Memory B cell (primary cell): ENCODE data around the gene TAGLN.

Experiments used
- ATAC-seq: fragments of 150-1000 bp; cut with Tn5 transposase; 2 replicates; pipeline ENCODE4 v1.10.0; 2021; ENCODE audit warnings: low read depth, mild to moderate bottlenecking, moderate library complexity
- DNase-seq, 2 donors: peaks; one replicate each; pipeline ENCODE4 v3.0.0; 2022; ENCODE audit warnings: low spot score in 2 of 2
- H3K27ac Mint-ChIP-seq: one replicate; pipeline ENCODE4 v1.8.0; 2022; ENCODE audit warnings: mild to moderate bottlenecking, moderate library complexity, mixed read lengths
- H3K27me3 Mint-ChIP-seq: one replicate; pipeline ENCODE4 v1.8.0; 2022; ENCODE audit warnings: mixed read lengths
- H3K36me3 Mint-ChIP-seq: one replicate; pipeline ENCODE4 v1.8.0; 2022; ENCODE audit warnings: mild to moderate bottlenecking, mixed read lengths
- H3K4me1 Mint-ChIP-seq: one replicate; pipeline ENCODE4 v1.8.0; 2022; ENCODE audit warnings: mixed read lengths
- H3K4me3 Mint-ChIP-seq: one replicate; pipeline ENCODE4 v1.8.0; 2022; ENCODE audit warnings: mild to moderate bottlenecking, moderate library complexity, mixed read lengths
- H3K9me3 Mint-ChIP-seq: one replicate; pipeline ENCODE4 v1.8.0; 2022; ENCODE audit warnings: mixed read lengths

Gene TAGLN

DNA sequence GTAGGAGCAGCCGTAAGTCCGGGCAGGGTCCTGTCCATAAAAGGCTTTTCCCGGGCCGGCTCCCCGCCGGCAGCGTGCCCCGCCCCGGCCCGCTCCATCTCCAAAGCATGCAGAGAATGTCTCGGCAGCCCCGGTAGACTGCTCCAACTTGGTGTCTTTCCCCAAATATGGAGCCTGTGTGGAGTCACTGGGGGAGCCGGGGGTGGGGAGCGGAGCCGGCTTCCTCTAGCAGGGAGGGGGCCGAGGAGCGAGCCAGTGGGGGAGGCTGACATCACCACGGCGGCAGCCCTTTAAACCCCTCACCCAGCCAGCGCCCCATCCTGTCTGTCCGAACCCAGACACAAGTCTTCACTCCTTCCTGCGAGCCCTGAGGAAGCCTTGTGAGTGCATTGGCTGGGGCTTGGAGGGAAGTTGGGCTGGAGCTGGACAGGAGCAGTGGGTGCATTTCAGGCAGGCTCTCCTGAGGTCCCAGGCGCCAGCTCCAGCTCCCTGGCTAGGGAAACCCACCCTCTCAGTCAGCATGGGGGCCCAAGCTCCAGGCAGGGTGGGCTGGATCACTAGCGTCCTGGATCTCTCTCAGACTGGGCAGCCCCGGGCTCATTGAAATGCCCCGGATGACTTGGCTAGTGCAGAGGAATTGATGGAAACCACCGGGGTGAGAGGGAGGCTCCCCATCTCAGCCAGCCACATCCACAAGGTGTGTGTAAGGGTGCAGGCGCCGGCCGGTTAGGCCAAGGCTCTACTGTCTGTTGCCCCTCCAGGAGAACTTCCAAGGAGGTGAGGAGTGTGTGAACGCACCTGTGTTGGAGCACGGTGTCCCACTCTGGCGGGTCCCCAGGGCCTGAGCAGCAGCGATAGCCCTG, at the start of gene TAGLN:
Gene TAGLN, plus strand, starts transcription at position 318 of the 863 bp plus-strand sequence. CDS start 3,644 bp downstream, outside the sequence.
- Mint-ChIP-seq H3K36me3 (peaks cover 29% of the 10 kb centered on the region), H3K27ac (peak within 1 kb of the TSS; percentile 11), H3K4me1 (peaks cover 18% of the 10 kb centered on the region), H3K27me3 (no peaks in the 10 kb centered on the region), H3K4me3 (no peak within 1 kb of the TSS), H3K9me3 (no peaks in the 10 kb centered on the region)
- ATAC-seq (no peak), DNase-seq (no peak)

DNA sequence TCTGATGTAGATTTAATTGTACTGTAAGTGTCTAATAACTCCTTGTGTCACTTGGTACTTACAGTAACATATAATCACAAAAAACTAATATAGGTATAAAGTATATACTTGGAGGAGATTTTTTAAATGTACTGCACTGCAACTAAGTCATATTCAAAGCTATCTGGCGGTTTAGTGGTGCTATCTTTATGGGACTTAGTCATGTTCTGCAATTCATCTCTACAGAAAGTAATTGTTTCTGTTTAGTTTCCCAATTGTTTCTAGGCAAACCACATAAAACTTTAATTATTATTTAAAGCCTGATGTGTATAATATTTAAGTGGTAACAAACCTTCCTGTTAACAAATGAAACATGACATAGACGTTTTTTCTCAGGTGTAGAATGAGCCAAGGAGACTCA, 47.1 kb upstream of the TAGLN start:
- ATAC-seq (no peak), DNase-seq (no peak)
- H3K36me3 Mint-ChIP-seq, result peaks cover 13% of the 10 kb centered on the region
- H3K27me3 Mint-ChIP-seq, result no peaks in the 10 kb centered on the region
- H3K4me1 Mint-ChIP-seq, result peaks cover 16% of the 10 kb centered on the region
- H3K4me3 Mint-ChIP-seq, result no peak overlapping the region
- no peaks in the 10 kb centered on the region for H3K9me3 Mint-ChIP-seq
- H3K27ac Mint-ChIP-seq, result no peak overlapping the region

DNA sequence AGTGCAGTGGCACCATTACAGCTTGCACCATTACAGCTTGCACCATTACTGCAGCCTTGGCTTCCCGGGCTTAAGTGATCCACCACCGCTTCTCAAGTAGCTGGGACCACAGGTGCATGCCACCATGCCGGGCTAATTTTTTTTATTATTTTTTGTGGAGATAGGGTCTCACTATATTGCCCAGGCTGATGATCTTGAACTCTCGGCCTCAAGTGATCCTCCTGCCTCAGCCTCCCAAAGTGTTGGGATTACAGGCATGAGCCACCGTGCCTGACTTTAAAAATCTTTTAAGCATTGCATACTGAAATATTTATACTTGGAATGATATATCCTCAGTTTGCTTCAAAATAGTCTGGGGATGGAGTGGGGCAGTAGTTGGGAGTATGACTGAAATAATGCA, 44.7 kb upstream of the TAGLN start:
- ATAC-seq (no peak), DNase-seq (no peak)
- Mint-ChIP-seq H3K27ac (no peak overlapping the region), H3K4me3 (no peak overlapping the region), H3K9me3 (no peaks in the 10 kb centered on the region), H3K27me3 (no peaks in the 10 kb centered on the region), H3K36me3 (peaks cover 14% of the 10 kb centered on the region), H3K4me1 (peaks cover 18% of the 10 kb centered on the region)

DNA sequence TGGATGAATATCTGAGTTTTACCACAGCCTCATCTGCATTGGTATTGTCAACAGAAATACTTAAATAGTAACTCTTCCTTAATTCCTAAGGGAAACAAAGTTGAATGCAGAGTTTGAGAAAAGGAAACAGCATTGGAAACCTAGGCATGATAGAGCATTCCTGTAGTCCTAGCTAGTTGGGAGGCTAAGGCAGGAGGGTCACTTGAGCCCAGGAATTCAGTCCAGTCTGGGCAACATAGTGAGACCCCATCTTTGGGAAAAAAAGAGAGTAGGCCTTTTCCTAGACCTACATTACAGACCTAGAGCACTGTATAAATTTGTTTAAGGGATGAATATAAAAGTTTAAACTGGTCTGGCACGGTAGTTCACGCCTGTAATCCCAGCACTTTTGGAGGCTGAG, 41.7 kb upstream of the TAGLN start:
- H3K9me3 Mint-ChIP-seq, result no peaks in the 10 kb centered on the region
- H3K4me1 Mint-ChIP-seq, result peaks cover 18% of the 10 kb centered on the region
- H3K27me3 Mint-ChIP-seq, result no peaks in the 10 kb centered on the region
- H3K4me3 Mint-ChIP-seq, result no peak overlapping the region
- ATAC-seq, result no peak
- peaks cover 13% of the 10 kb centered on the region for H3K36me3 Mint-ChIP-seq
- DNase-seq, result no peak
- peak overlapping the region; percentile 83 for H3K27ac Mint-ChIP-seq

DNA sequence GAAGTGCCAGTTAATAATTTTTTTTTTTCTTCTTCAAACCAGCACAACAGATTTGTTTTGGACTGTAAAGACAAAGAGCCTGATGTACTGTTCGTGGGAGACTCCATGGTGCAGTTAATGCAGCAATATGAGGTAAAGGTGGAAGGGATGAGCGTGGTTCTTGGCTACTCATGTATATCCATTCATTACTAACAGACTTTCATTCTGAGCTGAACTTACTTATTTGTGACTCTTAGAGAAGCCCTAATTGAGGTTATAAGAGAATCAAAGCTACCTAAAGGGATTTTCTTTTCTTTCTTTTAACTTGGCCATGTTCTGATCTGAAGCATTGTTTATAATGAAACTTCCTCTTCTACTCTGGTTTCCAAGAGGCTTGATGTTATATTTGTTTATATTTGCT, 39.3 kb upstream of the TAGLN start:
- Mint-ChIP-seq H3K27me3 (no peaks in the 10 kb centered on the region), H3K36me3 (peaks cover 12% of the 10 kb centered on the region)

DNA sequence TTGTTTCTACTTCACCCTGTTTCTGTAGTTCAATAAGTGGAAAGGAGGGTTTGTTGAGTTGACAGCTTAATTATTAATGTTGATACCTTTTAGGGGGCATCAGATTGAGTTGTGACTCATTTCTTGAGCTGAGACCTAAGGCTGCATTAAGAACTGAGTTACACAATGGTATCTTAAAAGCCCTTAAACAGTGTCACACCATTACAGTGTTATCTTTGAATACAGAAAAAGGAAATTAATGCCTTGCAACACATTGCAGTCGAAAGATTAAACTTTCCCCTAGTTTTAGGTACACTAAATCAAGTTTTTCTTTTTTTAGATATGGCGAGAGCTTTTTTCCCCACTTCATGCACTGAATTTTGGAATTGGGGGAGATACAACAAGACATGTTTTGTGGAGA, 38.3 kb upstream of the TAGLN start:
- peaks cover 15% of the 10 kb centered on the region for H3K36me3 Mint-ChIP-seq
- no peaks in the 10 kb centered on the region for H3K27me3 Mint-ChIP-seq
- H3K4me1 Mint-ChIP-seq, result peaks cover 11% of the 10 kb centered on the region
- no peaks in the 10 kb centered on the region for H3K9me3 Mint-ChIP-seq
- no peak overlapping the region for H3K27ac Mint-ChIP-seq
- DNase-seq (no peak), ATAC-seq (no peak)
- H3K4me3 Mint-ChIP-seq, result no peak overlapping the region

More for the DNA sequence above, 39.3 kb upstream of the TAGLN start:
- ATAC-seq (no peak), DNase-seq (no peak)
- no peaks in the 10 kb centered on the region for H3K9me3 Mint-ChIP-seq
- peak overlapping the region; percentile 65 for H3K27ac Mint-ChIP-seq
- peaks cover 18% of the 10 kb centered on the region for H3K4me1 Mint-ChIP-seq
- no peak overlapping the region for H3K4me3 Mint-ChIP-seq

DNA sequence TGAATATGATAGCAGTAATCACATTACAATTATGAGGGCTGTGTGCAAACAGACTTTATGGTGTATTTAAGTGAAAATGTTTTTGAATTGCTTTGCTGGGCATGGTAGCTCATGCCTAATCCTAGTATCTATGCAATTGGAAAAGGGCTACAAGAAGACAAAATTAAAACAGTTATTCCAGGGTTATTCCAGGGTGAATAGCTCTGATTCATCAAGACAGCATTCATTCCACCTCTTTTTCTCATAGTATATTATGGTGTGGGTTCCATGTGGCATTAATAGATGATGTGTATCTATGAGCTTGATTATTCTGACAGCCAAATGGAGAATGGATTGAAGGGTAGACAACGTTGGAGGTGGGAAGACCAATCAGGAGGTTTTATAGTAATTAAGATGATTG, 32.7 kb upstream of the TAGLN start:
- Mint-ChIP-seq H3K9me3 (no peaks in the 10 kb centered on the region), H3K27me3 (no peaks in the 10 kb centered on the region), H3K27ac (no peak overlapping the region), H3K4me3 (no peak overlapping the region), H3K4me1 (no peaks in the 10 kb centered on the region), H3K36me3 (peaks cover 18% of the 10 kb centered on the region)
- ATAC-seq (no peak), DNase-seq (no peak)

DNA sequence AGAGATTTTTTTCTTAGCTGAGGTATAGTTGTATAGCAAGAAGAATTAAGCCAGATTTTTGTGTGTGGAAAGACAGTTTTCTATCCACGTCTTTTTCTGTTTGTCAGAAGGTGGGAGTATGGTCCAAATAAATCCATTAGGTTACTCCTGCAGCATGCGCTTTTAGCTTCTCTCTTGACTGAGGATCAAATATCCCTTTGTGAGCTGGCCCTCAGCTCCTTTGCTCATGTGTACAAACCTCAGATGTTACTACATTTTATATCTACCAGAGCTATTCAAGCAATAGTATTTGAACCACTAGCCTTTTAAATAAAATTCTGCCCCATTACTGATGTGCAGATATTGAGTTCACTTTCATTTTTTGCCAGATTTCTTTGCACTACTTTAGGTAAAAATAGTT, 29.4 kb upstream of the TAGLN start:
- Mint-ChIP-seq H3K4me1 (no peaks in the 10 kb centered on the region), H3K4me3 (no peak overlapping the region), H3K36me3 (peaks cover 16% of the 10 kb centered on the region), H3K9me3 (no peaks in the 10 kb centered on the region), H3K27me3 (no peaks in the 10 kb centered on the region), H3K27ac (no peak overlapping the region)
- DNase-seq, result no peak
- ATAC-seq, result no peak

DNA sequence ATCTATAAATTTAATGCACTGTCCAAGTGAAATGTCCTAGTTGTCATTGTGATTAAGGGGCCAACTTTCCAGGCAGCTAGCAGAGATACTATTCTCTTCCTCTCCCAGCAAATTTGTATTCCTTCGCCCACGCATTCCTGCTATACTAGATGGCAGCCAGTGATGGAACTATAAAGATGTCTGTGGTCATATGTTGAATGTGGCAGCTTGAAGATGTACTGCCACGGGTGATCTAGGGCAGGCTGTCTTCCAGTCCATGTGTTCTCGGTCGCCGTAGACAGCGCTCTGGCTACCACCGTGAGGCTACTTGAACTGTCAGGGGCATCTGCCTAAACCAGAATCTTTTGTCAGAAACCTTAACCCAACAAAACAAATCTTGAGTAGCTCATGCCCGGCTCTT, 29.0 kb upstream of the TAGLN start:
- H3K4me3 Mint-ChIP-seq, result no peak overlapping the region
- no peak for ATAC-seq
- H3K4me1 Mint-ChIP-seq, result no peaks in the 10 kb centered on the region
- H3K27ac Mint-ChIP-seq, result peak overlapping the region; percentile 31
- peaks cover 15% of the 10 kb centered on the region for H3K36me3 Mint-ChIP-seq
- H3K9me3 Mint-ChIP-seq, result no peaks in the 10 kb centered on the region
- H3K27me3 Mint-ChIP-seq, result no peaks in the 10 kb centered on the region
- no peak for DNase-seq

DNA sequence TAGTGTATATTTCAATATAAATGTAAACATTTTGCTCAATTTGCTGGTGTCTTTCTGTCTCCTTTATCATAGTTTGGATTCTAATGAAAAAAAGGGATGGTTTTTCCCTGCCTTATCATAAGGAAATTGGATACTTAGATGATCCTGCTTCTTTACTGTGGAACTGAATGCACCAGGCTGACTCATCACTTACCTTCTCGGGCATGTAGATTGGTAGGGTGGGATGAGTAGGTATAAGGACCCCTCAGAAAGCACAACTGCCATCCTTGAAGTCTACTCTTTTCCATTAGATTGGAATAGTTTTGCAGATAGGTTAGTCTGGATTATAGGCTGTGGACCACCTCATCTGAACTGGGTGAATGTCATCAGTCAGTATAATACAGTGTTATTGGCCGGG, 28.2 kb upstream of the TAGLN start:
- H3K36me3 Mint-ChIP-seq, result peaks cover 11% of the 10 kb centered on the region
- H3K27ac Mint-ChIP-seq, result no peak overlapping the region
- no peaks in the 10 kb centered on the region for H3K4me1 Mint-ChIP-seq
- H3K4me3 Mint-ChIP-seq, result no peak overlapping the region
- DNase-seq (no peak), ATAC-seq (no peak)
- no peaks in the 10 kb centered on the region for H3K9me3 Mint-ChIP-seq
- H3K27me3 Mint-ChIP-seq, result no peaks in the 10 kb centered on the region

DNA sequence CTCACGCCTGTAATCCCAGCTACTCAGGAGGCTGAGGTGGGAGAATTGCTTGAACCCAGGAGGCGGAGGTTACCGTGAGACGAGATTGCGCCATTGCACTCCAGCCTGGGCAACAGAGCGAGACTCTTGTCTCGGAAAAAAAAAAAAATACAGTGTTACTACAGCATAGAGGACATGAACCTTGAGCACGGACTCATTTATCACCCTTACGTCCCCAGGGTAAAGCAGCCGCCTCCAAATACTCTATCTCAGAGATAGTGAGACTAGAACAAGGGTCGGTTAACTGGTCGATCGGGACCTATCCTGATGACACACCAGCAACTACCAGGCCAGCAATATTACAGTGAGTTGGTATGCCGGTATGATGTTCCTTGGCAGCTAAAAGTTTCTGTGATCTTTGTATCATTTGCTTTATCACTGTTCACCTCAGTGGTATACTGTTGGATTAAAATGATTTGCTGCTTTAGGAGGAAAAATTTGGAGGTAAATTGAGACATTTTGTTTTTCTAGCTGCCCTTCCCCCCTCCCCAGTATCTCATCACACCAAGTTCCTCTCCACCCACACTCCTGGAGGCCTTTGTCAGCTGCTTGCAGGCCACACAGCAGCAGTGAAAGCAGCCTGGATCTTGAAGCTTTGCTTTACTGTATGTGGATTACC, 27.6 kb upstream of the TAGLN start:
- Mint-ChIP-seq H3K4me3 (no peak overlapping the region), H3K36me3 (peaks cover 11% of the 10 kb centered on the region), H3K4me1 (no peaks in the 10 kb centered on the region), H3K27ac (peak overlapping the region; percentile 47), H3K9me3 (no peaks in the 10 kb centered on the region), H3K27me3 (no peaks in the 10 kb centered on the region)
- no peak for DNase-seq
- ATAC-seq, result no peak

DNA sequence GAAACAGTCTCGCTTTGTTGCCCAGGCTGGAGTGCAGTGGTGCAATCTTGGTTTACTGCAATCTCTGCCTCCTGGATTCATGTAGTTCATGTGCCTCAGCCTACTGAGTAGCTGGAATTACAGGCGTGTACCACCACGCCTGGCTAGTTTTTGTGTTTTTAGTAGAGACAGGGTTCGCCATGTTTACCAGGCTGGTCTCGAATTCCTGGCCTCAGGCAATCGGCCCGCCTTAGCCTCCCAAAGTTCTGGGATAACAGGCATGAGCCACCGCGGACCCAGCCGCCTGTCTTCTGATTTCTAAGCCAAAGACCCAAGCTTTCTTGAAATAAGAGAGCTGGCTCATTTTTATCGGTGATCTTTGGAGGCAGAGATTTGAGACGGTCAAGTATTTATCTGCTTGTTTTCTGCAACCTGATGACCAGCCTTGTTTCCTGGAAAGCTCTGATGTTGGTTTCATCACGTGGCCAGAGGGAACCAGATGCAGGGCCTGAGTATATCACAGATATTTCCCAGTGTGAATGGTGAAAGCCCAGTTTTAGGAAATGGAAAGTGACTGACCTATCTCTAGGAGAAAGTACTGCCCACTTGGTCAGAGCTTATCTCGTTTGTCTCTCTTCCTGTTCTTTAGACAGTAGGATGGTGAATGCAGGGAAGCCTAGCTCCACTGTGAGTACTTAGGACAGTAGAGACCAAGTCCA, 26.3 kb upstream of the TAGLN start:
- peak overlapping the region; percentile 54 for H3K27ac Mint-ChIP-seq
- no peak overlapping the region for H3K4me3 Mint-ChIP-seq
- H3K9me3 Mint-ChIP-seq, result no peaks in the 10 kb centered on the region
- DNase-seq (no peak), ATAC-seq (no peak)
- peaks cover 2% of the 10 kb centered on the region for H3K4me1 Mint-ChIP-seq
- peaks cover 4% of the 10 kb centered on the region for H3K36me3 Mint-ChIP-seq
- H3K27me3 Mint-ChIP-seq, result no peaks in the 10 kb centered on the region

DNA sequence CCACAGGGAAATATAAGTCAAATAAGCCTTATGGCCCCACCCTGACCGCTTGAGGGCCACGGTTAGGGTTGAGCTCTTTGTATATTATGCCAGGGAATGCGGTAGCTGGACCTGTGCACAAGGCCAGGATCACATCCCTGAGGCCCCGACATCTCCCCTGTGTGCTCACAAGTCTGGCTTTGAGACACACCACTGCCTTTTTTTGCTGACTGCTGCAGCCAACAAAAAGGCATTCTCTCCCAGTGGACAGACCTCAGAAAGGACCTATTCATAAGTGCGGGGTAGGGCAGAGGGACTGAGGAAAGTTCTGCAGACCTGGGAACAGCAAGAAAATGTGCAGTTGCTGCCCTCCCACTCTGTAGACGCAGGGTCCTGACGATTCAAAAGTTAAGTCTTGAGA, 24.1 kb upstream of the TAGLN start:
- ATAC-seq (no peak), DNase-seq (no peak)
- H3K9me3 Mint-ChIP-seq, result no peaks in the 10 kb centered on the region
- no peak overlapping the region for H3K4me3 Mint-ChIP-seq
- no peaks in the 10 kb centered on the region for H3K27me3 Mint-ChIP-seq
- peak overlapping the region; percentile 11 for H3K27ac Mint-ChIP-seq
- peaks cover 10% of the 10 kb centered on the region for H3K4me1 Mint-ChIP-seq
- no peaks in the 10 kb centered on the region for H3K36me3 Mint-ChIP-seq

DNA sequence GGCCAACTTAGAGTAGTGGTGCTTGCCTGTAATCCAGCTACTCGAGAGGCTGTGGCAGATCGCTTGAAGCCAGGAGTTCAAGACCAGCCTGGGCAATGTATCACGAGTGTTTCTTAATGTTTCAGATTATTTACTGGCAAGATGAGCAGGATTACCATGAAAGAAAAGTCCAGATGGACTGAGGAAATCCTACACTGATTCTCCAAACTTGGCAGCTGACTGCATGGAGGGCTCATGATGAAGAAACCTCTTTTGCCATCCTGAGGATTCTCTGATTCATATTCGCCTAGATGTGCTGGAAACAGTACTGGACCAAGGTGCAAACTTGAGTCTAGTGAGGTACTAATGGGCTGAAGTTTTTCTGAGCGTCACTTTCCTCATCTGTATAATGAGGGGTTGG, 23.4 kb upstream of the TAGLN start:
- Mint-ChIP-seq H3K27ac (peak overlapping the region; percentile 11), H3K4me3 (no peak overlapping the region), H3K9me3 (no peaks in the 10 kb centered on the region), H3K27me3 (no peaks in the 10 kb centered on the region), H3K4me1 (peaks cover 17% of the 10 kb centered on the region), H3K36me3 (no peaks in the 10 kb centered on the region)
- no peak for DNase-seq
- ATAC-seq, result no peak
